NT2/D1 (cell line): ENCODE results near the gene ABCC3.

Experiments used
- SUZ12 ChIP-seq: IDR thresholded peaks from 2 replicates; pipeline ENCODE4 v1.6.1; 2011; ENCODE audit not compliant: insufficient read length, insufficient read depth; ENCODE audit errors: extremely low read depth
- YY1 ChIP-seq: IDR thresholded peaks from 2 replicates; pipeline ENCODE4 v1.6.1; 2011; ENCODE audit not compliant: insufficient read length, insufficient read depth

GRCh38 chr17:50588391-50589049 is 46.2 kb upstream of the ABCC3 start:
- TF ChIP-seq YY1 (no peak), SUZ12 (no peak)
